Endometrial microvascular endothelial cells (primary cell): ENCODE results near the gene PPT2. TPM values are rescaled to one million over a fixed set of nuclear protein-coding genes. Genes with fewer than 3 reads are reported as not detected.

ENCODE experiments used
- in situ Hi-C: cut with HindIII; loops from 2 replicates; pipeline ENCODE4 v1.10.0; 2017; ENCODE audit warnings: low sequenced_read_pairs, low pct_unique_long_range_greater_than_20kb; ENCODE audit errors: inconsistent ontology term
- total RNA-seq: library from RNA; depleted of rRNA; stranded (reverse); fragments of >200 nt; gene quantifications from one replicate; pipeline ENCODE4 v1.2.3, GENCODE V29; 2015; ENCODE audit errors: inconsistent ontology term

Gene PPT2
- total RNA-seq, 1 donor from 2014 or later = 49.3 TPM

DNA sequence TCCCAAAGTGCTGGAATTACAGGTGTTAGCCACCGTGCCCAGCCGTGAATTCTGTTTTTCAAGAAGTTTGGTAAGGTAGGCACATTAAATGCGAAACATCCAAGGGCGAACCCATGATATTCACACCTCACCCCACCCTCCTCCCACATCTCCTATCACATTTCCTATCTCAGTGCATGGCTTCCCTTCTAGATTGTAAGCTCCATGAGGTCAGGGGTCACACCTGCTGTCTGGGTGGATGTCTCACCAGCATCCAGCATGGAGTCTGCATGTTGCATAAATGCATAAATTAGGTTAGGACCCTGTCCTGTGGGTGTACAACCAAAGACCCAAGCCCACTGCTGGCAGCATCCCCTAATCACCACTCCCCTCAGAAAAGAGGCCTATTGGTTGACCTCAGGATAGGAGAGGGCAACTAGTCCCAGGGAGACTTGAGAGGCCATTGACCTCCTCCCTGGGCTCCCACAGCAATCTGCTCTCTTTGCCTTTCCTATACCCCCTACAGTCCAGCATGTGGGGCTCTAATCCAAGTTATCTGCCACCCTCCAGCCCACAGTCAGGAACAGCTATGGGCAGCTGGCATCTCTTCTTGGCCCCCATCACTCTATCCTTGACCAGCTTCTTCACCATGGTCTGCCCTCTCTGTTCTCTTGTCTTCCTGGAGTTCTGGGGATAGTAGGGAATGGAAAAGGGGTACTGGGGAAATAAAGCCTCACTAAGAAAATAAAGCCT lies 6.4 kb upstream of the PPT2 start:
- in situ Hi-C loops = no loop called here

DNA sequence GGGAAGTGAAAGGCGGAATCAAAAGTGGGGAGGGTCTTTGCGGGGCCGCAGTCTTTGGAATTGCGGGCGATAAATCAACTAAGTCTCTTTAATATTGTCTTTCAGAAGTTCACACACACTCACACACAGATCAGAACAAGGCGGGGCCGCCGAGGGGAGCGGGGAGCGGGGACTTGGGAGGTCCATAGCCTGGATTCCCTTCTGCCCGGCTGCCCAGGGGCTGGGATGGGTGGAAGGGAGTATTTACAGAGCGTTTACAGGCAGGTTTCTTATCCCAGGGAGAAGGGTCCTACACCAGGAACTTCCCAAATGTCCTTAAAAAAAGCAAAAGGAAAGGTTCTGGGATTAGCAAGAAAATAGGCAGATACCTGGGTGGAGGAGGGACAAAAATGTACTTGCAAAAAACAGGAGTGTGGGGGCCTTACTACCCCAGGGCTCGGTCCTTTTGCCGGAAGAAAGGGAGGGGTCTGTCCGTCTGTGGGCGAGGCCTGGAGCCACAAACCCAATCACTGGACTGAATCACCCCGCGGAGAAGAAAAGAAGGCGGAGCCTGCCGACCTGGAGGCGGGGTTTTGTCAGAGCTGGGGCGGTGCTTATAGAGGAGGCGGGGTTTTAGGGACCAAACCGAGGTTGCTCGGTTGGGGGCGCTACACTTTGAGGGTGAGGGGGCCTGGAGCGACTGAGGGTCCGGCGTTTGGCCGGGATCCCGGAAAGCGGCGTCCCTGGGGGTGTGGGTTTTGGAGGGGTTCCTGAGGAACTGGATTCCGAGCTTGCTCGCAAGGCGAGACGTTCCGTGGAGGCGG lies 5.5 kb upstream of the PPT2 start:
- in situ Hi-C loops = no loop called here

DNA sequence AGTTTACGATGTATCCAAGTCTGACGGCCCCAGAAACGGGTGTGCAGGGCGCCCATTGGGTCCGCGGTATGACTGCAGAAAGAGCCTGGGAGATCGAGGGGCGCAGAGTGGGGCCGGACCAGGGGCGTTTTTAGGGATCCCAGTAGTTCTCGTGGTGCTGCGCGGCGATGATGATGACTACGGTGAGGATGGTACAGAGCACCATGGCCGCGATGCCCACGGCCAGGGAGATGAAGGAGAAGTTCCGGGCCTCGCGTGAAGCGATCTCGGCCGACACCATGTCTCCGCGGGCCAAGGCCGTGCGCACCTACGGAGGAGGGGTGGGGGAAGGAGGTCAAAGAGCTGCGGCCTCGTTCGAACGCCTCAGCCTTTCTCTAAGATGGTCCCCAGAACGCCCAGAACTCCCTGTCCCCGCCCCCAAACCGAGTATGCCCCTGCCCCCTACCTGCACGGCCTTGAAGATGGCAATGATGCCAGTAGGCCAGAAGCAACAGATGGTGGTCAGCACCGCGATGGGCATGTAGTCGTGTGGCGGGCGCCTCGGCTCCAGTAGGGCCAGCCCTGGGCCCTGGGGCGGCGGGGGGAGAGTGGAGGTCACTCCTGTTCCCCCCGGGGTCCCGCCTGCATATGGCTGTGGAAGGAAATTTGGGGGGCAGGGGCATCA lies 4.7 kb upstream of the PPT2 start:
- in situ Hi-C loops = no loop called here

DNA sequence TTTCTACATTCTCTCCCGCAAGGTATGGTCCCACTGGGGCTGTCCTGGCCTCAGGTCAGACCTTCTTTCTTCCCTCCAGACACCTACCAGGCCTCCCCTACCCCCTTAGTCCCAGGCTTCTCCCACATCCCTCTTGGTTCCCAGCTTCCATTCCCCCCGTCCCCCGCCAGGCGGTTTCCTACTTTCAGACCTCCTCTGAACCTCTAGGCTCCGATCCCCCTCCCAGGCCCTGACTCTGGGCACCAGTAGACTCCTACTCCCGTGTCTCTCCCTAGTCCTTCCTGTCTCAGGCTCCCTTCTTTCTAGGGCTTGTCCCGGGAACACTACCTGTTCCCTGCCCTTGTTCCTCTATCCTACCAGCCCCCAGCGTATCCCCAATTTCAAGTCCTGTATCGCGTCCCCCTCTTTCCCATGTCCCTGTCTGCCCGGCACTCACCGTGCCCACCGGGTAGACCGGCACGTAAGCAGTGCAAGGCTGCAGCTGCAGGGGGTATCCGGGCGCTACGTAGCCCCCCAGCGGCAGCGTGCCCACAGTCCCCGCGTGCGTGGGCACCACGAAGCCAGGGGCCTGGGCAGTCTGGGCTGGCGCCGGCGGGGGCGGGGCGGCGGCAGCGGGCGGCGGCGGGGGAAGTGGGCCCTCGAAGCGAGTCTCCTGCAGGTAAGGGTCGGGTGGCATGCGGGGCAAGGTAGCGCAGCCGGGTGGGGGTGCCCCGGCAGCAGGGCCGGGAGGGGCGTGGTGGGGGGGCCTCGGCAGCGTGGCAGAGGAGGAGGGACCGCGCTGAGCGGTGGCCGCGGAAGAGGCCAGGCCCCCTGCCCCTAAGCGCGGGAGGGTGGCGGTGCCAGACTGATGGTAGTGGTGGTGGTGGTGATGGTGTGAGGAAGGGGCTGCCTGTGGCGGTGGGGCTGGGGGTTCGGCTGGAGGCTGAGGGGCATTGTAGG lies 3.7 kb upstream of the PPT2 start:
- in situ Hi-C loops = no loop called here

DNA sequence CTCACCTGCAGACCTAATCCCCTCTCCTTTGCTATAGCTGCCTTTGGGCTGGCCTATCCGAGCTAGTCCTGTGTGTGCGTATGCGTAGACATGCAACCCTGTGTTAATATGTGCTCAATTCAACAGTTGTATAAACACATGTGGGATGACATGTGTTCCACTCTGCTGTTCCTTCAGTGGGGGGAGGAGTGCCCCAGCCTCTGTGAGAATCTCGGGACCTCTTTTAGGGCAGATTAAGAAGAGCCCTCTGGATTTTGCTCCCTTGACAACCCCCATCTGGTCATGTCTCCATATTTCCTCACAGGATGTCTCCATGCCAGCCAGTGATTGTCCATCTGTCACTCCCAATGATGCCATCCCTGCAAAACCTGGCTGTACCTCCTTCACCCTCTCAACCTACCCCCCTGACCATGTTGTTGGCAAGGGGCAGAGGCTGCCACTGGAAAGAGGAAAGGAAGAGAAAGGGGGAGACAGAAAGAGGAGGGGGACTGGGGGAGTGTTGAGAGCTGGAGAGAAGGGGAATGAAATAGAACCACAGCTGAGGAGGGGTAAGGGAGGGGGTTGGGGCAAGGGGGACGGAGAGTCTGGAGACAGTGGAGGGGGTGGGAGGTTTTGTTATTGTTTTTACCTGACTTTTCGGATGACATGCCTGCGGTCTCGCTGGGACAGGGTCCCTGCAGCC lies 2.6 kb upstream of the PPT2 start:
- in situ Hi-C loops = no loop called here

DNA sequence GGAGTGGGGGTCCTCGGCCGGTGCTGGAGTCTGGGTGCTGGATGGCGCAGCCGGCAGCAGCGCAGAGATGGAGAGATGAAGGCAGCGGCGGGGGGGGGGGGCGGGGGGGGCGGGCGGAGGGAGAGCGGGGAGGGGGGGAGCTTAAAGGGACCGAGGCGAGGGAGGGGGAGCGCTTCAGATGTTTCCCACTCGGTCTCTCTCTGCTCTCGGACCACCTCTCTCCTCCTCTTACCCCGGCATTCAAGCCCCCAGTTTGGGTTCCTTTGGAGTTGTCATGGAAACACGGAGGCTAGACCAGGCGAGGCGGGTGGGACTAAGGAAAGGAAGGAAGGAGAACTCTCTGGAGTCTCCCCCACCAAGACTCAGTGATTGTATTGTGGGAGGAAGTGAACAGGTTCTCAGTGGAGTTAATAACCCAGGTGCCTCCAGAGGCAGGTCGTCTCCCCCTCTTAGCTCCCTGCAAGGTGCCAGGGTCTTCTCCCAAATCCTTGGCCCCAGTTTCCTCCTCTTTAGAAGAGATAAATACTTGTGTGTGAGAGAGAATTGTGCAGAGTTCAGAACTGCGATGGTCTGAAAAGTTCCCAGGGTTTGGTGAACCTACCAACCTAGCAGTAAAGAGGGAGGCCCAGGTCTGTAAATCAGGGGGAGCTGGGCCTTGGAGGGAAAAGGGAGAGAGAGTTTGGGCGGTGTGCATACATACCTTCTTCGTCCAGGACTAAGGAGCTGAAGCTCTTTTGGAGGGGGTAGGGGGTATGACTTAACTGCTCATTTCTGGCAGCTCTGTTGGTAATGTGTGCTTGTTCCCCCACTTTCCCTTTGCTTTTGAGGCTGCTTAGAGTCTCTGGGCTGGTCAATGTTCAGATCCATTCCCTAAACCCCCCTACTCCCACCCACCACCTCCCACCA lies 1.8 kb upstream of the PPT2 start, which contains the start of gene PRRT1:
Gene PRRT1, minus strand, starts transcription at position 77 of the 906 bp plus-strand sequence. CDS start 112 bp downstream, outside the sequence.
- in situ Hi-C loops = no loop called here

DNA sequence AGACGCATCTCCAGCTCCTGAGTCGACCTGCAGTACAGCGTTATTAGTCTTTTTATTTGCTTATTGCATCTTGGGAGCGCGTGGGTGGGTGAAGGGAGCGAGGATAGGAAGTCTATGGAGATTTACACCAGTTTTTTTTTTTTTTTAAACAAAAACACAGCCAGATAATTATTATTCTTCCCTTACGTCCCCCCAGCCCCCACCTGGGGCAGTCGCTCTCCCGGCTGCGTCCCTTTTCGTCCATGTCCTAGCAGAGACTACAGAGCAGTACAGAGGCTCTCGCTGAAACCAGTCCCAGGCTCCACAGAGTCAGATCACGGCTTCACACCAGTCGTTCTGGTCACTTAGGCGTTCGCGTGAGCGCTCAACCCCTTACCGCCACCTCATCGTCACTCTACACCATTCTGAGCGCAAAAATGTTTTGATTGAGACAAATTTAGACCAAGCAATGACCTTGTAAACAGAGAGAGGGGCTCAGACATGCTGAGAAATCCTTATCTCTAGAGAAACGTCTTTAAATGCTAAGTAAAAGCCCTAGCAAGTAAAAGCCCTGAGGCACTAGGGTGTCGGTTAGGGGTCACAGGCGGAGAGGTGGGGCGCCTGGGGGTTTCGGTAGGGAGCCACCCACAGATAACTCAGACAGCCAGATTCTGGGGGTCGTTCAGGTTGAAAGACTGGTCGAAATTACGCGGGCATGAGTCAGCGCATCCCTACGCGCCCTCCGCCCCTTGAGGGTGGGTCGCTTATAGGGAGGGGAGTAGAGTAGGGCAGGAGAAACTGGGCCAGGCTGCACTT lies 975 bp upstream of the PPT2 start:
- in situ Hi-C loops = no loop called here

DNA sequence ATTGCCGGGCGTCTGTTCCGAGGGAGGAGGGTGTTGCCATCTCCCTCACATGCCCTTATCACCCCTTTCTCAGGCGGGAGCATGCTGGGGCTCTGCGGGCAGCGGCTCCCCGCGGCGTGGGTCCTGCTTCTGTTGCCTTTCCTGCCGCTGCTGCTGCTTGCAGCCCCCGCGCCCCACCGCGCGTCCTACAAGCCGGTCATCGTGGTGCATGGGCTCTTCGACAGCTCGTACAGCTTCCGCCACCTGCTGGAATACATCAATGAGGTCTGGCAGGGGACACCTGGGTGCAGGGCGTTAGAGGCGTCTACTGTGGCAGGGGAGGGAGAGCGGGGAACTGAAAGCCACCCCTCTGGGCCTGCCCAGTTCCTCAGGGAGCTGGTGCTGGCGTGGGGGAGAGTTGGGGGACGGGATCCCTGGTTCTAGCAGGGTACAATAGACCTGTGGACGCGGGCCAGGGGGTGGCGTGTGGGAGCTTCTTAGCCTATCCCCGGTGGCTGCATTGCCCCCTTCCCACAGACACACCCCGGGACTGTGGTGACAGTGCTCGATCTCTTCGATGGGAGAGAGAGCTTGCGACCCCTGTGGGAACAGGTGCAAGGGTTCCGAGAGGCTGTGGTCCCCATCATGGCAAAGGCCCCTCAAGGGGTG lies 697 bp downstream of the PPT2 start:
- in situ Hi-C loops = no loop called here

DNA sequence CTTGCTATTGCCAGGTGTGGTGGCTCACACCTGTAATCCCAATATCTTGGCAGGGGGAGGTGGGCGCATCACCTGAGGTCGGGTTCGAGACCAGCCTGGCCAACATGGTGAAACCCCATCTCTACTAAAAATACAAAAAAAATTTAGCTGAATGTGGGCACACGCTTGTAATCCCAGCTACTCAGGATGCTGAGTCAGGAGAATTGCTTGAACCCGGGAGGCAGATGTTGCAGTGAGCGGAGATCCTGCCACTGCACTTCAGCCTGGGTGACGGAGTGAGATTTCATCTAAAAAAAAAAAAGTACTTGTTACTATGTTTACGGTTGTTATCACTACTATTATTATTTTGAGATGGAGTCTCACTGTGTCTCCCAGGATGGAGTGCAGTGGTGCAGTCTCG lies 3.0 kb downstream of the PPT2 start:
- in situ Hi-C loops = no loop called here

DNA sequence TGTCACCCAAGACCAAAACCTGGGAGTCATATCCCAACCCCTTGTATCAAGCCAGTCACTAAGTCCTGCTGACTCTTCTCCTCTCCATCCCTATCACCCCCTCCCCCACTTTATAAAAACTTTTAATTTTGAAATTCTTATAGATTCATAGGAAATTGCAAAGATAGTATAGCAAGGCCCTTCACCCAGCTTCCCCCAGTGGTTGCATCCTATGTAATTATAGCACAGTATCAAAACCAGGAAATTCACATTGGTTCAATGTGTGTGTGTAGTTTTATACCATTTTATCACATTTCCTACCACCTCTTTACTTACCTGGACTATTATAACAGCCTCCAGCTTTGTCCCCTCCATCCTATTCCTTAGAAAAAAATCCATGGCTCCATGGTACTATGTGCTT lies 4.1 kb downstream of the PPT2 start:
- in situ Hi-C loops = no loop called here

DNA sequence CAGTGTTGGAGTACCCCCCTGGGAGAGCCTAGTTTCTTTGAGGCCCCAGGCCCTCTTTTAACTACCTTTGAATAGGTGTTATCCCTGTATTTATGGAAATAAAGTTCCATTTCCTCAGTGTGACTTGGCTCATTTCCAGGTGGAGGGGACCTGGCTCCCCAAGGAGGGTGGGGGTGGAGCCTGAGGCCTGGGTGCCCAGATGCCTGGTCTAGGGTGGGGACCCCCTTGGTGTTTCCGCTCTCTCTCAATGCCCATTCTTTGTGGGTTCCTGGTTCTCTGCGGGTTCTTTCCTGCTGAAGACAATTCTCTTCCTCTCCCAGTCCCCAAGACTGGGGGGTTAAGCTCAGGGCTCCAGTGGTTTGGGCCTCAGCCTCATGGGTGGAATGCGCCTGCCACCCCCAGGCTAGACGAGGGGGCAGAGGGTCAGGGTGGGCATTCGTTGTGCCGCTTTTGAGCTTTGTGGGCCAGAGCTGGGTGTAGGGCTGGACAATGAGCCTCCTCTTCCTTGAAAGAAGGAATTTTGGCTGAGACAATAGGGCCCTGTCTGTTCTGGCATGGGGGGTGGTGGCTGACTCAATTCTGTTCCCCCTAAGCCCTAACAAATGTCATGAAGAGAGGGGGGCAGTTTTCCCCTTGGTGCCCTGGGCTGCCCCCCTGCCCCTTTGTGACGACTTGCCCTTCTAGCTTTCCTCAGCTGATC lies 9.8 kb downstream of the PPT2 start:
- in situ Hi-C loops = no loop called here

DNA sequence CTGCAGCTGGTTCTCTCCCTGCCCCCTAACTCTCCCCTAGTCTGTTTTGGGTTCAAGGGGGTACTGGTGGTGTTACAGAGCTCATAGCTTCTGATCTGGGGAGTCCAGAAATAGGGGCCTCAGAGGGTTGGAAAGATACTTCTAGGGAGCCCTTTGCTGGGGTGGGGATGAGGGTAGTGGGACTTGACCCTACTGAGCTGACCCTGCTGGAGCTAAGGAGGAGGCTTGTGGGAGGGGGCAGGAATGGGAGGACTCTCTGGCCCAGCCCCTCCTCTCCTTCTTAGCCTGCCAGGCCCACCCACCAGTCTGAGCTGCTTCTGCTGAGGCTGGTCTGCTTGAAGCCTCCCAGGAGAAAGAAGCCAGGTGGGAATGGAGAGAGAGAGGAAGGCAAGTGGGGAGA lies 10.4 kb downstream of the PPT2 start, which contains the start of gene EGFL8:
Gene EGFL8, plus strand, starts transcription at position 301 of the 400 bp plus-strand sequence. CDS start 1,571 bp downstream, outside the sequence.
- in situ Hi-C loops = no loop called here

DNA sequence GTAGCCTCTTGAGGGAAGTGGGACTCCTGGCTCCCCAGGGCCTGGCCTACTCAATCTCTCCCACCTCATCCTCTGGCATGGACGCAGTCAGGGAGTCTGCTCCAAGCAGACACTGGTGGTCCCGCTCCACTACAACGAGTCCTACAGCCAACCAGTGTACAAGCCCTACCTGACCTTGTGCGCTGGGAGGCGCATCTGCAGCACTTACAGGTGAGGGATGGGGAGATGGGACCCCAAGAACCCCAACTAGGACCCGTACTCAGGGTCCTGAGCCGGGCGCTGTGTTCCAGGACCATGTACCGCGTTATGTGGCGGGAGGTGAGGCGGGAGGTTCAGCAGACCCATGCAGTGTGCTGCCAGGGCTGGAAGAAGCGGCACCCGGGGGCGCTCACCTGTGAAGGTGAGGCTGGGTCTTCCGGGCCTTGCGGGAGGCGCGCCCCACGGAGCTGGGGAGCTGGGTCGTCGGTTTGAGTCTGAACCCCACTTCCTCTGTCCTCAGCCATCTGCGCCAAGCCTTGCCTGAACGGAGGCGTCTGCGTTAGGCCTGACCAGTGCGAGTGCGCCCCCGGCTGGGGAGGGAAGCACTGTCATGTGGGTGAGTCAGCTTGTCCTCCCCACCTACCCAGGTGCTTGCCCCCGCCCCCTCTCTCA lies 12.6 kb downstream of the PPT2 start:
- in situ Hi-C loops = no loop called here

DNA sequence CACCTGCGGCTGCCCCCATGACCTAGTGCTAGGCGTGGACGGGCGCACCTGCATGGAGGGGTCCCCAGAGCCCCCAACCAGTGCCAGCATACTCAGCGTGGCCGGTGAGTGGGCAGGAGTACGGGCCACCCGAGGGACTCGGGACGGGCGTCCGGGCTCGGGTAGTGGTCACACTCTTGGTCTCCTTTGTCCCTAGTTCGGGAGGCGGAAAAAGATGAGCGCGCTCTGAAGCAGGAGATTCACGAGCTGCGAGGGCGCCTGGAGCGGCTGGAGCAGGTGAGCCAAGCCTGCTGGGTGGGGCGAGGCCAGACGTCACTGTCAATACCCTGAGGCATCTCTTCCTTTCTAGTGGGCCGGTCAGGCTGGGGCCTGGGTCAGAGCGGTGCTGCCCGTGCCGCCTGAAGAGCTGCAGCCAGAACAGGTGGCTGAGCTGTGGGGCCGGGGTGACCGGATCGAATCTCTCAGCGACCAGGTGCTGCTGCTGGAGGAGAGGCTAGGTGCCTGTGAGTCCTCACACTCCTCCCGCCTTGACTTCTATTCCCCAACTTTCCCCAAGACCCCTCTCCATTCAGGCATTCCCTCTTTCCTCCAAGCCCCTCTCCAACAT lies 13.3 kb downstream of the PPT2 start:
- in situ Hi-C loops = no loop called here
